CD14-positive monocyte (primary cell): ENCODE results near the gene KCNJ10. TPM values are rescaled to one million over a fixed set of nuclear protein-coding genes. Genes with fewer than 3 reads are reported as not detected.

Experiments used
- DNase-seq, 3 donors: peaks; one replicate each; pipeline ENCODE4 v3.0.0-alpha.2; 2011 to 2022
- H2AFZ ChIP-seq: 2 replicates; pipeline ENCODE4 v1.6.0; 2012; ENCODE audit warnings: mild to moderate bottlenecking, low read depth, low read length, inconsistent platforms; ENCODE audit not compliant: insufficient read depth, poor library complexity, severe bottlenecking
- H3K27ac ChIP-seq, 2 donors: 1 replicate in 1 of 2; 2 replicates in 1 of 2; pipeline ENCODE4 v1.5.1; 2012 to 2013; ENCODE audit warnings: low read length in 2 of 2, control low read depth in 1 of 2, inconsistent platforms in 1 of 2, low read depth in 1 of 2, mild to moderate bottlenecking in 1 of 2
- H3K27me3 ChIP-seq, 2 donors: one replicate each; pipeline versions ENCODE4 v1.6.0 to v1.6.1; 2011 to 2013; ENCODE audit warnings: low read length in 2 of 2; ENCODE audit not compliant: control insufficient read depth in 2 of 2, insufficient read depth in 2 of 2
- H3K36me3 ChIP-seq, 2 donors: replicated peaks in 1 of 2; 1 replicate in 1 of 2; 2 replicates in 1 of 2; pipeline versions ENCODE4 v1.5.1 to v1.6.1; 2012 to 2013; ENCODE audit warnings: low read length in 2 of 2, control low read depth in 1 of 2, inconsistent platforms in 1 of 2, mild to moderate bottlenecking in 1 of 2; ENCODE audit not compliant: insufficient read depth in 2 of 2, control insufficient read depth in 1 of 2
- H3K4me1 ChIP-seq, 2 donors: 1 replicate in 1 of 2; 2 replicates in 1 of 2; pipeline versions ENCODE4 v1.5.1 to v1.6.1; 2012 to 2013; ENCODE audit warnings: low read length in 2 of 2, control low read depth in 1 of 2, inconsistent platforms in 1 of 2, mild to moderate bottlenecking in 1 of 2, moderate library complexity in 1 of 2; ENCODE audit not compliant: insufficient read depth in 2 of 2, control insufficient read depth in 1 of 2
- H3K4me2 ChIP-seq: replicated peaks from 2 replicates; pipeline ENCODE3; 2012; ENCODE audit warnings: low read length, moderate library complexity, mild to moderate bottlenecking; ENCODE audit not compliant: poor library complexity, severe bottlenecking; ENCODE audit errors: extremely low read depth
- H3K4me3 ChIP-seq, 3 experiments: fragments of 200-600 bp in 1 of 3; sonication (generic) in 1 of 3; replicated peaks in 1 of 3; 1 replicate in 2 of 3; 2 replicates in 1 of 3; pipeline ENCODE4 v1.5.1; 2011 to 2013; ENCODE audit warnings: low read length in 3 of 3, mild to moderate bottlenecking in 3 of 3, control low read depth in 2 of 3, low read depth in 2 of 3, inconsistent platforms in 1 of 3, moderate library complexity in 1 of 3
- H3K79me2 ChIP-seq: 2 replicates; pipeline ENCODE4 v1.6.0; 2012; ENCODE audit warnings: mild to moderate bottlenecking, control low read depth, inconsistent platforms, low read length, moderate library complexity; ENCODE audit not compliant: insufficient read depth
- H3K9ac ChIP-seq: 2 replicates; pipeline ENCODE4 v1.6.0; 2017; ENCODE audit warnings: low read length, mild to moderate bottlenecking; ENCODE audit not compliant: insufficient read depth, poor library complexity, severe bottlenecking
- H3K9me3 ChIP-seq, 2 donors: replicated peaks in 1 of 2; 1 replicate in 1 of 2; 2 replicates in 1 of 2; pipeline versions ENCODE4 v1.5.1 to v1.6.1; 2012 to 2013; ENCODE audit warnings: low read length in 2 of 2, control low read depth in 1 of 2; ENCODE audit not compliant: control insufficient read depth in 1 of 2, insufficient read depth in 1 of 2
- H4K20me1 ChIP-seq: 2 replicates; pipeline ENCODE4 v1.6.0; 2012; ENCODE audit warnings: mild to moderate bottlenecking, low read length, control low read depth, moderate library complexity; ENCODE audit not compliant: insufficient read depth
- H3K27ac Mint-ChIP-seq, 7 donors: one replicate each; pipeline ENCODE4 v1.8.0; 2020; ENCODE audit warnings: mild to moderate bottlenecking in 7 of 7, mixed read lengths in 7 of 7, moderate library complexity in 6 of 7, inconsistent platforms in 2 of 7
- H3K27me3 Mint-ChIP-seq, 3 donors: one replicate each; pipeline ENCODE4 v1.8.0; 2021 to 2022; ENCODE audit warnings: low read depth in 3 of 3, mild to moderate bottlenecking in 3 of 3, mixed read lengths in 3 of 3, moderate library complexity in 3 of 3, inconsistent platforms in 1 of 3
- H3K36me3 Mint-ChIP-seq, 2 donors: one replicate each; pipeline ENCODE4 v1.8.0; 2020; ENCODE audit warnings: mixed read lengths in 2 of 2, inconsistent platforms in 1 of 2, mild to moderate bottlenecking in 1 of 2
- H3K4me1 Mint-ChIP-seq: one replicate; pipeline ENCODE4 v1.8.0; 2020; ENCODE audit warnings: mild to moderate bottlenecking, mixed read lengths
- H3K4me3 Mint-ChIP-seq, 2 donors: one replicate each; pipeline ENCODE4 v1.8.0; 2020; ENCODE audit warnings: mild to moderate bottlenecking in 2 of 2, mixed read lengths in 2 of 2, moderate library complexity in 1 of 2
- H3K9me3 Mint-ChIP-seq, 7 donors: one replicate each; pipeline ENCODE4 v1.8.0; 2020 to 2022; ENCODE audit warnings: mixed read lengths in 7 of 7, mild to moderate bottlenecking in 6 of 7, moderate library complexity in 6 of 7, inconsistent platforms in 2 of 7
- CTCF ChIP-seq: fragments of 200-600 bp; IDR thresholded peaks from one replicate; pipeline ENCODE4 v1.8.0; 2022; ENCODE audit warnings: antibody characterized with exemption, mild to moderate bottlenecking
- WGBS: methylation state at CpG from one replicate; pipeline ENCODE4 v1.1.5; 2013; ENCODE audit warnings: missing lambda C conversion rate; ENCODE audit not compliant: insufficient coverage; 5-methylcytosine and 5-hydroxymethylcytosine counted together
- intact Hi-C, 2 donors: fragments of 100-400 bp; cut with micrococcal nuclease; formaldehyde crosslinking; loops; one replicate each; pipeline versions ENCODE4 v1.15.0 to v1.15.1; 2023
- polyA plus RNA-seq, 3 donors: library from polyadenylated mRNA; depleted of rRNA in 1 of 3; unstranded in 2 of 3; stranded (reverse) in 1 of 3; fragments of 300-500 nt in 2 of 3; fragments of >200 nt in 1 of 3; fragmentation: Illumina TruSeq in 2 of 3; gene quantifications; 1 replicate in 2 of 3; 2 replicates in 1 of 3; pipeline ENCODE4 v1.2.3, GENCODE V29; 2012 to 2021

The KCNJ10 gene
- polyA plus RNA-seq, 3 donors, result 0.23 TPM; not detected in 2

- H3K9me3 Mint-ChIP-seq, result peaks cover 0 to 1% (median 0%) of the 10 kb centered on the region in 7 donors
- DNase-seq, result no peak
- H3K27ac Mint-ChIP-seq, result peak overlapping the region in 1 of 7 donors; percentile 25
- no peak overlapping the region for H3K4me3 Mint-ChIP-seq
- WGBS, result no CpG with 5 or more reads among the region's 1 CpG
- Histone ChIP-seq H3K9me3 (no peaks in the 10 kb centered on the region), H2AFZ (no peak overlapping the region), H3K36me3 (no peaks in the 10 kb centered on the region), H4K20me1 (no peaks in the 10 kb centered on the region), H3K27me3 (no peaks in the 10 kb centered on the region), H3K27ac (no peak overlapping the region), H3K4me3 (no peak overlapping the region), H3K4me2 (no peak overlapping the region), H3K79me2 (no peaks in the 10 kb centered on the region), H3K4me1 (peaks cover 9 to 14% of the 10 kb centered on the region in 2 donors), H3K9ac (no peak overlapping the region)
- no peaks in the 10 kb centered on the region for H3K36me3 Mint-ChIP-seq
- intact Hi-C loops, result no loop called here
- H3K4me1 Mint-ChIP-seq, result peaks cover 15% of the 10 kb centered on the region
- peaks cover 0 to 6% (median 2%) of the 10 kb centered on the region in 3 donors for H3K27me3 Mint-ChIP-seq
- no peak for TF ChIP-seq CTCF
Observed at GRCh38 chr1:159992161-159992560, 77.8 kb downstream of the KCNJ10 start.

DNA sequence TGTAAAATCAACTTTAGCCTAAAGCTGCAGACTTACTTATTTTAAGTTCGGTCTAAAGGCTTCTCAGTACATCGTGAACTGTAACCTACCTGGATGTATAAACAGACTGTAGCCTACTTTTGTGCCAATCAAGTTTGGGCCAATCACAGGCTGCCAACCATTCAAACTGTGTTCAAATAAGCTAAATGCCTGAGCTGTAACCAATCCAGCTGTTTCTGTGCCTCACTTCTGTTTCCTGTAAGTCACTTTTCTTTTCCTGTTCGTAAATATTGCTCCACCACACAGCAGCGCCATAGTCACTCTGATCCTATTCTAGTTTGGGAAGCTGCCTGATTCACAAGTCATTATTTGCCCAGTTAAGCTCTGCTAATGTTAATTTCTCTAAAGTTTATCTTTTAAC lies 78.4 kb downstream of the KCNJ10 start:
- Mint-ChIP-seq H3K27ac (peak overlapping the region in 2 of 7 donors; percentile 9 to 44), H3K27me3 (peaks cover 0 to 5% (median 2%) of the 10 kb centered on the region in 3 donors), H3K4me1 (peaks cover 15% of the 10 kb centered on the region), H3K4me3 (no peak overlapping the region), H3K9me3 (peaks cover 0 to 1% (median 0%) of the 10 kb centered on the region in 7 donors), H3K36me3 (no peaks in the 10 kb centered on the region)
- H3K4me3 ChIP-seq, result no peak overlapping the region
- no peak overlapping the region for H3K9ac ChIP-seq
- H3K27ac ChIP-seq, result no peak overlapping the region
- peaks cover 9 to 14% of the 10 kb centered on the region in 2 donors for H3K4me1 ChIP-seq
- H2AFZ ChIP-seq, result no peak overlapping the region
- WGBS, result 0% methylated on average over 2 of the region's 4 CpGs
- peak; percentile 25 to 75 (median 48) for DNase-seq
- no peaks in the 10 kb centered on the region for H3K27me3 ChIP-seq
- H4K20me1 ChIP-seq, result no peaks in the 10 kb centered on the region
- no peaks in the 10 kb centered on the region for H3K9me3 ChIP-seq
- TF ChIP-seq CTCF, result no peak
- intact Hi-C loops, result no loop called here
- peak overlapping the region; percentile 1 for H3K4me2 ChIP-seq
- H3K79me2 ChIP-seq, result no peaks in the 10 kb centered on the region
- H3K36me3 ChIP-seq, result no peaks in the 10 kb centered on the region
